ENCODE data around the gene GJA9. TPM values are rescaled to one million over a fixed set of nuclear protein-coding genes. Genes with fewer than 3 reads are reported as not detected.

The GJA9 gene
- total and polyA plus RNA-seq, 2 of the 4 experiments (the other 2 are of a cell fraction), result not detected

DNA sequence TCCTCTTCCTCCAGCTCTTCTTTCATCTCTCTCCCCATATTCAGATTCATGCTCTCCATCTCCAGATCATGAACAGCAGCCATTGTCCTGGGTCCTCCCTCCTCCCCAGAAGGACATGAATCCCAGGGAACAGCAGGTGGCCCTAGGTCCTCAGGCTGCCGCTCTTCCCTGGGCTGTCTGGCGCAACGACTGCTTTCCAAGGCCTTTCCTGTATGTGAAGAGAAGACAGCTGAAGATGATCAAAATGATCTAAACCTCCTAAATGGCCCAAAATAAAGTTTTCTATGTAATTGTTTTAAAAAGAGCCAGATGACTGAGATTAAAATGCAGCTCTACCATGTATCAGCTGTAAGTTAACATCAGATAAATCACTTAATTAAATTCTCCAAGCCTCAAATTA is 37.7 kb upstream of the GJA9 start:
- Histone ChIP-seq H2BK15ac (ENCODE audit: low read depth, low read length) (no peak overlapping the region), H3K9ac (ENCODE audit: low read depth, low read length) (no peak overlapping the region), H3K79me1 (ENCODE audit: low read depth in 1 of 2, low read length in 2 of 2) (no peaks in the 10 kb centered on the region), H3K36me3 (ENCODE audit: control insufficient read depth, insufficient read depth, low read length) (no peaks in the 10 kb centered on the region; the same call in 1 of the 2 replicates), H3K14ac (replicated peaks; ENCODE audit: low read depth, low read length) (no peak overlapping the region), H3K9me3 (ENCODE audit: control insufficient read depth, insufficient read depth, low read length) (no peaks in the 10 kb centered on the region), H3K18ac (ENCODE audit: low read depth, low read length) (no peak overlapping the region), H2BK20ac (ENCODE audit: low read depth, low read length) (no peak overlapping the region), H2AK9ac (replicated peaks; ENCODE audit: low read depth, low read length, poor library complexity) (no peak overlapping the region), H3K56ac (ENCODE audit: extremely low read depth, insufficient read depth, low read length) (no peak overlapping the region), H3K27ac (ENCODE audit: insufficient read depth, low read length) (no peak overlapping the region), H3K27me3 (ENCODE audit: control insufficient read depth, insufficient read depth, low read length) (no peaks in the 10 kb centered on the region), H3K4me2 (ENCODE audit: low read depth, low read length) (no peak overlapping the region), H4K5ac (ENCODE audit: low read depth, low read length) (no peak overlapping the region), H3K9me1 (ENCODE audit: insufficient read depth, low read length) (no peaks in the 10 kb centered on the region; the same call in 1 of the 2 replicates), H4K8ac (ENCODE audit: low read depth in 2 of 2, low read length in 2 of 2) (no peak overlapping the region), H2BK5ac (ENCODE audit: low read depth, low read length, poor library complexity, severe bottlenecking) (no peak overlapping the region), H4K91ac (ENCODE audit: insufficient read depth, low read depth, low read length) (no peak overlapping the region), H4K20me1 (ENCODE audit: insufficient read depth, low read length) (no peaks in the 10 kb centered on the region), H3K4ac (ENCODE audit: low read depth, low read length) (no peak overlapping the region), H3K4me3 (ENCODE audit: insufficient read depth, low read depth, low read length) (no peak overlapping the region), H2AFZ (replicated peaks; ENCODE audit: low read length, poor library complexity) (no peak overlapping the region), H2BK120ac (ENCODE audit: low read depth, low read length) (no peak overlapping the region), H3K23ac (ENCODE audit: low read depth, low read length) (no peak overlapping the region), H3K4me1 (ENCODE audit: control insufficient read depth, insufficient read depth, low read length) (no peaks in the 10 kb centered on the region), H2AK5ac (ENCODE audit: low read depth, low read length) (no peak overlapping the region)
- no CpG with 5 or more reads among the region's 3 CpGs for WGBS, 2 experiments (ENCODE audit: extremely low coverage in 2 of 2, insufficient read length in 1 of 2)
- DNase-seq (no peak), ATAC-seq (ENCODE audit: low read depth) (no peak)
- TF ChIP-seq, protein P1, sequence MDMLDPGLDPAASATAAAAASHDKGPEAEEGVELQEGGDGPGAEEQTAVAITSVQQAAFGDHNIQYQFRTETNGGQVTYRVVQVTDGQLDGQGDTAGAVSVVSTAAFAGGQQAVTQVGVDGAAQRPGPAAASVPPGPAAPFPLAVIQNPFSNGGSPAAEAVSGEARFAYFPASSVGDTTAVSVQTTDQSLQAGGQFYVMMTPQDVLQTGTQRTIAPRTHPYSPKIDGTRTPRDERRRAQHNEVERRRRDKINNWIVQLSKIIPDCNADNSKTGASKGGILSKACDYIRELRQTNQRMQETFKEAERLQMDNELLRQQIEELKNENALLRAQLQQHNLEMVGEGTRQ (IDR thresholded peaks at IDR 0.05; ENCODE audit: low read depth, low read length), result no peak
- no peak for TF ChIP-seq SMC3 (IDR thresholded peaks at IDR 0.05; ENCODE audit: low read depth, low read length)
- TF ChIP-seq, protein P2, sequence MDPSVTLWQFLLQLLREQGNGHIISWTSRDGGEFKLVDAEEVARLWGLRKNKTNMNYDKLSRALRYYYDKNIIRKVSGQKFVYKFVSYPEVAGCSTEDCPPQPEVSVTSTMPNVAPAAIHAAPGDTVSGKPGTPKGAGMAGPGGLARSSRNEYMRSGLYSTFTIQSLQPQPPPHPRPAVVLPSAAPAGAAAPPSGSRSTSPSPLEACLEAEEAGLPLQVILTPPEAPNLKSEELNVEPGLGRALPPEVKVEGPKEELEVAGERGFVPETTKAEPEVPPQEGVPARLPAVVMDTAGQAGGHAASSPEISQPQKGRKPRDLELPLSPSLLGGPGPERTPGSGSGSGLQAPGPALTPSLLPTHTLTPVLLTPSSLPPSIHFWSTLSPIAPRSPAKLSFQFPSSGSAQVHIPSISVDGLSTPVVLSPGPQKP (IDR thresholded peaks at IDR 0.05; ENCODE audit: borderline replicate concordance, low read depth, low read length), result no peak
- TF ChIP-seq BHLHE40 (IDR thresholded peaks at IDR 0.05; ENCODE audit: low read depth, low read length), result no peak
- no peak for TF ChIP-seq MAZ (IDR thresholded peaks at IDR 0.05; ENCODE audit: borderline replicate concordance, low read depth, low read length)
- TF ChIP-seq FOS (IDR thresholded peaks at IDR 0.05; ENCODE audit: low read depth, low read length), result no peak
- TF ChIP-seq POLR2A (IDR thresholded peaks at IDR 0.05; ENCODE audit: low read depth, low read length), result no peak
- TF ChIP-seq, protein P3, sequence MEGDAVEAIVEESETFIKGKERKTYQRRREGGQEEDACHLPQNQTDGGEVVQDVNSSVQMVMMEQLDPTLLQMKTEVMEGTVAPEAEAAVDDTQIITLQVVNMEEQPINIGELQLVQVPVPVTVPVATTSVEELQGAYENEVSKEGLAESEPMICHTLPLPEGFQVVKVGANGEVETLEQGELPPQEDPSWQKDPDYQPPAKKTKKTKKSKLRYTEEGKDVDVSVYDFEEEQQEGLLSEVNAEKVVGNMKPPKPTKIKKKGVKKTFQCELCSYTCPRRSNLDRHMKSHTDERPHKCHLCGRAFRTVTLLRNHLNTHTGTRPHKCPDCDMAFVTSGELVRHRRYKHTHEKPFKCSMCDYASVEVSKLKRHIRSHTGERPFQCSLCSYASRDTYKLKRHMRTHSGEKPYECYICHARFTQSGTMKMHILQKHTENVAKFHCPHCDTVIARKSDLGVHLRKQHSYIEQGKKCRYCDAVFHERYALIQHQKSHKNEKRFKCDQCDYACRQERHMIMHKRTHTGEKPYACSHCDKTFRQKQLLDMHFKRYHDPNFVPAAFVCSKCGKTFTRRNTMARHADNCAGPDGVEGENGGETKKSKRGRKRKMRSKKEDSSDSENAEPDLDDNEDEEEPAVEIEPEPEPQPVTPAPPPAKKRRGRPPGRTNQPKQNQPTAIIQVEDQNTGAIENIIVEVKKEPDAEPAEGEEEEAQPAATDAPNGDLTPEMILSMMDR (conservative IDR thresholded peaks at IDR 0.05; ENCODE audit: low read depth, low read length), result no peak
- no peak for TF ChIP-seq NFE2L2 (IDR thresholded peaks at IDR 0.05; ENCODE audit: low read depth, low read length)
- TF ChIP-seq MXI1 (IDR thresholded peaks at IDR 0.05; ENCODE audit: borderline replicate concordance, low read depth, low read length), result no peak
- no peak for TF ChIP-seq RCOR1 (IDR thresholded peaks at IDR 0.05; ENCODE audit: insufficient replicate concordance, low read length)
- TF ChIP-seq RFX5 (IDR thresholded peaks at IDR 0.05; ENCODE audit: low read depth, low read length), result no peak
- no peak for TF ChIP-seq RAD21 (IDR thresholded peaks at IDR 0.05; ENCODE audit: low read length)
- in situ Hi-C loops (cut with MboI; ENCODE audit: low sequenced_read_pairs) (no loop called here), dilution Hi-C loops (cut with HindIII; ENCODE audit: low sequenced_read_pairs, unreplicated experiment) (no loop called here), intact Hi-C loops (cut with micrococcal nuclease) (no loop called here)
- no TSS peak for BruUV-seq (replicated peaks)
- POLR2A ChIA-PET (ENCODE audit: unreplicated experiment), result no interaction called here
- CTCF ChIA-PET, result interaction anchor here (1.1 kb wide), 1 partner anchor 10 kb away, joined by 3 read pairs; no protein-coding TSS in a partner anchor
